Hepatocyte (in vitro differentiated cells): Measurements from ENCODE around the gene NUBPL. TPM values are rescaled to one million over a fixed set of nuclear protein-coding genes. Genes with fewer than 3 reads are reported as not detected.

Source experiments
- DNase-seq: peaks from one replicate; pipeline ENCODE4 v3.0.0-alpha.2; 2016; ENCODE audit warnings: low spot score
- H2AFZ ChIP-seq: fragments of 200-600 bp; sonication (generic); 2 replicates; pipeline ENCODE4 v1.6.0; 2016; ENCODE audit warnings: antibody characterized with exemption, mild to moderate bottlenecking
- H3K27ac ChIP-seq: fragments of 200-600 bp; sonication (generic); 2 replicates; pipeline ENCODE4 v1.5.1; 2016; ENCODE audit warnings: mild to moderate bottlenecking
- H3K27me3 ChIP-seq: fragments of 200-600 bp; sonication (generic); 2 replicates; pipeline ENCODE4 v1.6.1; 2016
- H3K36me3 ChIP-seq: fragments of 200-600 bp; sonication (generic); replicated peaks from 2 replicates; pipeline ENCODE4 v1.5.1; 2016; ENCODE audit warnings: low read depth; ENCODE audit not compliant: insufficient read depth
- H3K4me1 ChIP-seq: fragments of 200-600 bp; sonication (generic); 2 replicates; pipeline ENCODE4 v1.5.1; 2016; ENCODE audit warnings: mild to moderate bottlenecking, moderate library complexity; ENCODE audit not compliant: insufficient read depth
- H3K4me2 ChIP-seq: fragments of 200-600 bp; sonication (generic); 2 replicates; pipeline ENCODE4 v1.6.0; 2016
- H3K4me3 ChIP-seq: fragments of 200-600 bp; sonication (generic); 2 replicates; pipeline ENCODE4 v1.5.1; 2016; ENCODE audit warnings: mild to moderate bottlenecking
- H3K79me2 ChIP-seq: fragments of 200-600 bp; sonication (generic); 2 replicates; pipeline ENCODE4 v1.6.0; 2017; ENCODE audit warnings: mild to moderate bottlenecking
- H3K9me2 ChIP-seq: fragments of 200-600 bp; sonication (generic); replicated peaks from 2 replicates; pipeline ENCODE4 v1.6.0; 2017; ENCODE audit warnings: mild to moderate bottlenecking; ENCODE audit not compliant: insufficient read depth
- H3K9me3 ChIP-seq: fragments of 200-600 bp; sonication (generic); 2 replicates; pipeline ENCODE4 v1.5.1; 2016; ENCODE audit warnings: low read depth, mild to moderate bottlenecking
- H4K20me1 ChIP-seq: fragments of 200-600 bp; sonication (generic); 2 replicates; pipeline ENCODE4 v1.6.0; 2016; ENCODE audit warnings: mild to moderate bottlenecking; ENCODE audit not compliant: insufficient read depth, poor library complexity, severe bottlenecking
- EZH2 ChIP-seq: fragments of 200-600 bp; sonication (generic); IDR thresholded peaks from 2 replicates; pipeline ENCODE4 v1.6.1; 2016; ENCODE audit warnings: antibody characterized with exemption, mild to moderate bottlenecking, borderline replicate concordance
- EZH2phosphoT487 ChIP-seq: fragments of 200-600 bp; sonication (generic); IDR thresholded peaks from one replicate; pipeline ENCODE4 v1.6.1; 2018; ENCODE audit warnings: antibody characterized with exemption, mild to moderate bottlenecking, low read depth, moderate library complexity; ENCODE audit not compliant: unreplicated experiment, severe bottlenecking
- WGBS: methylation state at CpG from one replicate; pipeline ENCODE4 v1.1.6; 2016; ENCODE audit warnings: low lambda C conversion rate; ENCODE audit errors: missing lambda C conversion rate; 5-methylcytosine and 5-hydroxymethylcytosine counted together
- polyA plus RNA-seq: library from polyadenylated mRNA; unstranded; fragments of >200 nt; fragmentation: Nextera tagmentation; extraction: Ambion mirVana; gene quantifications from 2 replicates; pipeline ENCODE4 v1.2.1, GENCODE V29; 2016
- total RNA-seq: library from RNA; depleted of rRNA; stranded (reverse); fragments of >200 nt; gene quantifications from 2 replicates; pipeline ENCODE4 v1.2.3, GENCODE V29; 2014
- TF ChIP-seq, protein P1 (sequence below): fragments of 200-600 bp; sonication (generic); IDR thresholded peaks from 2 replicates; pipeline ENCODE4 v1.5.1; 2016; ENCODE audit warnings: antibody characterized with exemption, mild to moderate bottlenecking; ENCODE audit not compliant: poor library complexity

The NUBPL gene
- total and polyA plus RNA-seq, 2 experiments from 2014 or later = 7.4 to 14.8 TPM

- H2AFZ ChIP-seq = no peak overlapping the region
- H3K4me3 ChIP-seq = no peak overlapping the region
- H3K27ac ChIP-seq = no peak overlapping the region
- H3K9me3 ChIP-seq = no peaks in the 10 kb centered on the region
- 95% methylated on average over 2 of the region's 2 CpGs for WGBS
- TF ChIP-seq, protein P1, sequence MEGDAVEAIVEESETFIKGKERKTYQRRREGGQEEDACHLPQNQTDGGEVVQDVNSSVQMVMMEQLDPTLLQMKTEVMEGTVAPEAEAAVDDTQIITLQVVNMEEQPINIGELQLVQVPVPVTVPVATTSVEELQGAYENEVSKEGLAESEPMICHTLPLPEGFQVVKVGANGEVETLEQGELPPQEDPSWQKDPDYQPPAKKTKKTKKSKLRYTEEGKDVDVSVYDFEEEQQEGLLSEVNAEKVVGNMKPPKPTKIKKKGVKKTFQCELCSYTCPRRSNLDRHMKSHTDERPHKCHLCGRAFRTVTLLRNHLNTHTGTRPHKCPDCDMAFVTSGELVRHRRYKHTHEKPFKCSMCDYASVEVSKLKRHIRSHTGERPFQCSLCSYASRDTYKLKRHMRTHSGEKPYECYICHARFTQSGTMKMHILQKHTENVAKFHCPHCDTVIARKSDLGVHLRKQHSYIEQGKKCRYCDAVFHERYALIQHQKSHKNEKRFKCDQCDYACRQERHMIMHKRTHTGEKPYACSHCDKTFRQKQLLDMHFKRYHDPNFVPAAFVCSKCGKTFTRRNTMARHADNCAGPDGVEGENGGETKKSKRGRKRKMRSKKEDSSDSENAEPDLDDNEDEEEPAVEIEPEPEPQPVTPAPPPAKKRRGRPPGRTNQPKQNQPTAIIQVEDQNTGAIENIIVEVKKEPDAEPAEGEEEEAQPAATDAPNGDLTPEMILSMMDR = no peak
- TF ChIP-seq EZH2 (no peak), EZH2phosphoT487 (no peak)
- no peaks in the 10 kb centered on the region for H3K27me3 ChIP-seq
- H3K4me2 ChIP-seq = no peak overlapping the region
- no peaks in the 10 kb centered on the region for H4K20me1 ChIP-seq
- H3K4me1 ChIP-seq = no peaks in the 10 kb centered on the region
- no peaks in the 10 kb centered on the region for H3K36me3 ChIP-seq
- no peak for DNase-seq
- no peaks in the 10 kb centered on the region for H3K79me2 ChIP-seq
- no peaks in the 10 kb centered on the region for H3K9me2 ChIP-seq
Measured at GRCh38 chr14:31567655-31568054, 6.5 kb downstream of the NUBPL start.

- Histone ChIP-seq H3K27me3 (no peaks in the 10 kb centered on the region), H3K4me1 (no peaks in the 10 kb centered on the region), H3K27ac (no peak overlapping the region), H4K20me1 (no peaks in the 10 kb centered on the region), H3K79me2 (no peaks in the 10 kb centered on the region), H3K36me3 (no peaks in the 10 kb centered on the region), H3K9me3 (no peaks in the 10 kb centered on the region), H3K9me2 (no peaks in the 10 kb centered on the region), H2AFZ (no peak overlapping the region), H3K4me3 (no peak overlapping the region), H3K4me2 (no peak overlapping the region)
- WGBS = 80% methylated on average over 5 of the region's 5 CpGs
- no peak for TF ChIP-seq EZH2phosphoT487
- TF ChIP-seq, protein P1 = no peak
- TF ChIP-seq EZH2 = no peak
- DNase-seq = no peak
Measured at GRCh38 chr14:31568161-31568560, 7.0 kb downstream of the NUBPL start.

- H3K9me3 ChIP-seq = no peaks in the 10 kb centered on the region
- H4K20me1 ChIP-seq = no peaks in the 10 kb centered on the region
- no peak overlapping the region for H3K4me3 ChIP-seq
- no peaks in the 10 kb centered on the region for H3K27me3 ChIP-seq
- H3K4me2 ChIP-seq = no peak overlapping the region
- no peaks in the 10 kb centered on the region for H3K36me3 ChIP-seq
- H3K27ac ChIP-seq = no peak overlapping the region
- H2AFZ ChIP-seq = no peak overlapping the region
- H3K79me2 ChIP-seq = no peaks in the 10 kb centered on the region
- no peaks in the 10 kb centered on the region for H3K4me1 ChIP-seq
- 100% methylated on average over 1 of the region's 1 CpG for WGBS
- no peak for TF ChIP-seq EZH2
- TF ChIP-seq EZH2phosphoT487 = no peak
- TF ChIP-seq, protein P1 = no peak
- H3K9me2 ChIP-seq = no peaks in the 10 kb centered on the region
- DNase-seq = no peak
Measured at GRCh38 chr14:31568671-31569070, 7.5 kb downstream of the NUBPL start.

DNA sequence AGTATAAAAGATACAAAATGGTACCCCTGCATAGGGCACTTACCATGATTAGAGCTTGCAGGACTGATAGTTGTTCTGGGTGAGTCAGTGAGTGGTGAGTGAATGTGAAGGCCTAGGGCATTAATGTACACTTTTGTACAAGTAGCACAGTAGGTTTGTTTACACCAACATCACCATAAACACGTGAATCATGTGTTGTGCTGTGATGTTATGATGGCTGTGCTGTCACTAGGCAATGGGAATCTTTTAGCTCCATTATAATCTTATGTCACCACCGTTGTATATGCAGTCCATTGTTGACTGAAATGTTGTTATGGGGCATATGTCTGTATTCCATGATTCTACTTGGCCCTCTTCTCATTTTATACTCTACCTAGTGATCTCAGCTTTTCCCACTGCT lies 11.8 kb downstream of the NUBPL start:
- Histone ChIP-seq H2AFZ (no peak overlapping the region), H3K36me3 (no peaks in the 10 kb centered on the region), H3K4me2 (no peak overlapping the region), H3K27me3 (no peaks in the 10 kb centered on the region), H3K4me3 (no peak overlapping the region), H3K9me2 (no peaks in the 10 kb centered on the region), H3K4me1 (no peaks in the 10 kb centered on the region), H4K20me1 (no peaks in the 10 kb centered on the region), H3K9me3 (no peaks in the 10 kb centered on the region), H3K79me2 (no peaks in the 10 kb centered on the region), H3K27ac (no peak overlapping the region)
- DNase-seq = no peak
- WGBS = 84% methylated on average over 2 of the region's 2 CpGs
- TF ChIP-seq EZH2 (no peak), EZH2phosphoT487 (no peak)
- TF ChIP-seq, protein P1 = no peak
